GM23248 (cell line): ENCODE measurements around the gene HHEX.
A peak's percentile ranks its signal among the peaks of the same experiment; 100 is the strongest.

ENCODE experiments used
- EZH2 ChIP-seq: fragments of 200-600 bp; sonication (generic); IDR thresholded peaks from 2 replicates; pipeline ENCODE4 v1.6.1; 2018; ENCODE audit warnings: antibody characterized with exemption, mild to moderate bottlenecking; ENCODE audit not compliant: insufficient read depth, poor library complexity, severe bottlenecking
- EZH2phosphoT487 ChIP-seq: fragments of 200-600 bp; sonication (generic); IDR thresholded peaks from 2 replicates; pipeline ENCODE4 v1.6.1; 2018; ENCODE audit warnings: antibody characterized with exemption, moderate library complexity, mild to moderate bottlenecking, low read depth; ENCODE audit not compliant: insufficient read depth

- TF ChIP-seq EZH2 (peak; percentile 83), EZH2phosphoT487 (0 out of 2 replicates have a peak, but pooled peaks have one; percentile 38)
Measured at GRCh38 chr10:92688927-92689662, 660 bp upstream of the HHEX start.
